GM18909 (cell line): Measurements from ENCODE around the gene ZMYND15.
"Not testable (repeated sequence)": the region's sequence is repeated elsewhere in the genome, so short reads cannot be mapped to it uniquely, and the experiment has no call there.

Experiments
- ATAC-seq: cut with Tn5 transposase; IDR thresholded peaks from one replicate; pipeline ENCODE4 v1.9.1; 2021; ENCODE audit warnings: mild to moderate bottlenecking; ENCODE audit not compliant: unreplicated experiment, poor library complexity

ZMYND15 gene

GRCh38 chr17:4739122-4740024 is at the start of gene ZMYND15, which contains the start of gene CXCL16:
Gene ZMYND15, plus strand, starts transcription at chr17:4739833. Its CDS starts 716 bp downstream, at chr17:4740549.
Gene CXCL16, minus strand, starts transcription at chr17:4739928. Its CDS starts 589 bp downstream, at chr17:4739339.
- ATAC-seq: no peak

GRCh38 chr17:4689872-4690271 is 49.8 kb upstream of the ZMYND15 start:
- ATAC-seq: not testable (repeated sequence)

GRCh38 chr17:4690745-4691144 is 48.9 kb upstream of the ZMYND15 start:
- ATAC-seq: no peak

DNA sequence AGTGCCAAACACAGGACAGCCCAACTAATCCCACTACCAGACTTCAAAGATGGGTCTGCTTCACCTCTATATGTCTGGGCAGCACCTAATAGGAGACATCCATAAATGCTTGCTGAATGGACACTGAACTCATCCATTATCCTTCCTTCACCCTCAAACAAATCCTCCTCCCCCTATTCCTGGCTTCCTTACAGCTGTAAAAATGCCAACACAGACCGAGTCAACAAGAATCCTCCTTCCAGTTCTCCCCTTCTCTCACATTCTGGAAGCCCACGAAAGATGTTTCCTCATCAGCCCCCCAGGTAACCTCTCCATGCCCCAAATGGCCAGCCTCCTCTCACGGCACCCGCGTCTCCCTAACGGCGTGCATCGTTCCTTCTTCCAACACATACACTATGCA is 47.9 kb upstream of the ZMYND15 start:
- no peak for ATAC-seq

GRCh38 chr17:4693416-4693815 is 46.2 kb upstream of the ZMYND15 start:
- ATAC-seq: no peak

GRCh38 chr17:4696437-4696805 is 43.2 kb upstream of the ZMYND15 start:
- ATAC-seq: no peak

GRCh38 chr17:4699401-4700056 is 40.1 kb upstream of the ZMYND15 start:
- ATAC-seq: not testable (repeated sequence)

DNA sequence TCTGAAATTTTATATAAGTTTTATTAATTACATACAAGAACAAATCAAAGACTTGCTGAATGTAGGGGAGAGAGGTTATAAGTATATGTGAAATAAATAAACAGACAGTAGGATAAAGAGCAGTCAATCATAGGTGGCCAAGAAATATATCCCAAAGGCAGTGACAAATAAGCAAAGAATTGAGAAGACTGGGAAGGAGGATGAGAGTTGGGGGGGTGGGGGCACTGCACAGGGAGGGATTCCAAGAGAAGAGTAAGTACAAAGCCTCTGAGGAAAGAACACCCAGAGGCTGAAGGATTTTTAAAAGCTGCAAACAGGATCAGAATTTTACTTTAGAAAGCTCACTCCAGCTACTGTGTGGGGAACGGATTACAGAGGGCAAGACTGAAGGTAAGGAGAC is 38.5 kb upstream of the ZMYND15 start:
- no peak for ATAC-seq

DNA sequence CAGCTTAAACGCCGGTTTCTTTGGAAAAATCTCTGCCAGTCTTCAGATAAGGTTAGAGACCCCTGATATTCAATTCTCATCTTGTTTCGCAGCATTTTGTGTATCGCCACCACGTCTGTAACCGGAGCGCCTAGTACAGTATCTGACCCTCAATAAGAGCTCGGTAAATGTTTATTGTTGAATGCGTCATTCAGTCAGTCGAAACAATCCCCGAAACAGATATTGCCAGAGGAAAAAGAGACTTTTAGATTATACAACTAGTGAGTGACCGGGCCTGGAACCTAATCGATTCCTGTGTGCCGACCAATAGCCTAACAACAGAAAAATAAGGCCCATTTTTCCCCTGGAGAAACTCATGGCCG is 36.3 kb upstream of the ZMYND15 start:
- no peak for ATAC-seq

DNA sequence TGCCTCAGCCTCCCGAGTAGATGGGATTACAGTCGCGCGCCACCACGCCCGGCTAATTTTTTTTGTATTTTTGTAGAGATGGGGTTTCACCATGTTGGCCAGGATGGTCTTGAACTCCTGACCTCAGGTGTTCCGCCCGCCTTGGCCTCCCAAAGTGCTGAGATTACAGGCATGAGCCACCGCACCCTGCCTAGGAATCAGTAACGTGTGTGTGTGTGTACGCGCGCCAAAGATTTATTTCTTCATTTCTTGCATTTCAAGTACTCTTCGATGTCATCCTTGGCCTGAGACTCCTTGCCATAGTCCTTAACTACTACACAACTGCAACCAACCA is 35.1 kb upstream of the ZMYND15 start:
- not testable (repeated sequence) for ATAC-seq

DNA sequence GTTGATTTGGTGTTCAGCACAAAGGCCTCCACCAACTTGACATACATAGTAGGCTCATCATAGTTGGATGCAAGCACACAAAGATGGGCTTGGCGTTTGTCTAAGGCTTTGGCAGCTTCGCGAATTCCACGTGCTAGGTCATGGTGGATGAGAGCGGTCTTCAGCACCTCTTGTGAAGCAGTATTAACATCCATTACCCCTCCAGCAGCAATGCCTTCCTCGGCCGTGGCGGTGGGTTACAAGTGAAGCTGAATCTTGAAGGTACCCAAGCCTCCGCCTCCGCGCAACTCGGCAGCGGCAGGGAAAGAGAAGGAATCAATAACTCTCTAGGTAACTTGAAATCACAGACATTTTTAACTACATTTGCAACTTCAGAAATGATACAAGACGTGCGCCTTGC is 34.6 kb upstream of the ZMYND15 start:
- ATAC-seq: no peak

DNA sequence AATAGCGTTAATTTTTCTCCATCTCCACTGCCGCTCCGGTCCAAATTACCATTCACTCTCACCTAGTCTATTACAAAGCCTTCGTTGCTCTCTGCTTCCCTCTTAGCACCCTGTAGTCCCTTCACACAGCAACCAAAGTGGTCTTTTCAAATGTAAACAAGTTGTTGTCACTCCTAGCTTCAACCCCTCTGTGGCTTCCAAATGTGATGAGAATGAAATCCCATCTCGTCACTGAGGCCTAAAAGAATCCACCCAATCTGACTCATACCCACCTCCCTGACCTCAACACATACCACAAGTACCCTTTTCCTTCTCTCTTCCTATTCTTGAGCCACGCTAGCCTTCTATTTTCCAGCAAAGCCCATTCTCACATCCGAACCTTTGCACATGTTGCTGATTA is 33.5 kb upstream of the ZMYND15 start:
- ATAC-seq: no peak

- ATAC-seq: no peak
Observed at GRCh38 chr17:4708436-4708835, 31.2 kb upstream of the ZMYND15 start.

GRCh38 chr17:4709794-4710692 is 29.6 kb upstream of the ZMYND15 start, which contains the start of gene ARRB2:
Gene ARRB2, plus strand, starts transcription at chr17:4710632. Its CDS starts 90 bp downstream, at chr17:4710722.
- peak; percentile 88 for ATAC-seq

DNA sequence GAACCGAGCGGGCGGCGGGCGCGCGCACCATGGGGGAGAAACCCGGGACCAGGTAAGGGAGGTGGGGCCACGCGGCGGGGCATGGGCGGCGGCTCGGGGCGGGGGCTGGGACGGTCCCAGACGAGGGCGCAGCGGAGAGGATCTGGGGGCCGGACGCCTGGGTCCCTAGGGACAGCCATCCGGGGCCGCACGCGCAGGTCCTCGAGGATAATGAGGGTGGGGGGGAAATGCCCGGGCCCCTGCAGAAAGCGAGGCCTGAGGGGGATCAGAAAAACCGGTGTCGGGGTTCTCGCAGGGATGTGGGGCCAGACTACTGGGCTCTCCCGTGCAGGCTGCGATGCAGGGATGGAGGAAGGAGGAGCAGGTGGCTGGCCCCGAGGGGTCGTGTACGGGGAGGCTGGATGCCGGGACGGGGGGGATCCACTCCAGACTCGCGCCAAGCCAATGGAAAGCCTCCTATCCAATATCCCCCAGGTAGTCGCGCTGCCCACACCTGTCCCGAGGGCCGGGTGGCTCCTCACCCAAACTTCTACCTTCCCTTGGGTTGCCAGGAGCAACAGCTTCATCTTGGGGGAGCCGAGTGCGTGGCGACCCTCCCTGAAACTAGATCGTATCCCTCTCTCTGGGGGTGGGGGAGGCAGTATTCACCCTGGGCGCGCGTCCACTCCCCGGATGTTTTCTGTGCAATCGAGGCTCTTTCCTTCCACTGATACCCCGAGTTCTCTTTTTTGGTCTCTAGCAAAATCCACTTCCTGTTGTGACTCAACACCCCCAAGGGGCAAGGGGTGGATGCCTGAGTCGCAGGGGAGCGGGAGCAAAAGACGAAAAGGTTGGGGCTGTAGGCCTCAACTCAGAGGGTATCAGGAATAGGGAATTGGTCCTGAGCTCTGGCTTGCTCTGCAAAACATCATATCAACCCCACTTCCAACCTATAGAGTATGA is 28.7 kb upstream of the ZMYND15 start:
- ATAC-seq: no peak

- ATAC-seq: no peak
Observed at GRCh38 chr17:4711661-4712181, 27.9 kb upstream of the ZMYND15 start.

DNA sequence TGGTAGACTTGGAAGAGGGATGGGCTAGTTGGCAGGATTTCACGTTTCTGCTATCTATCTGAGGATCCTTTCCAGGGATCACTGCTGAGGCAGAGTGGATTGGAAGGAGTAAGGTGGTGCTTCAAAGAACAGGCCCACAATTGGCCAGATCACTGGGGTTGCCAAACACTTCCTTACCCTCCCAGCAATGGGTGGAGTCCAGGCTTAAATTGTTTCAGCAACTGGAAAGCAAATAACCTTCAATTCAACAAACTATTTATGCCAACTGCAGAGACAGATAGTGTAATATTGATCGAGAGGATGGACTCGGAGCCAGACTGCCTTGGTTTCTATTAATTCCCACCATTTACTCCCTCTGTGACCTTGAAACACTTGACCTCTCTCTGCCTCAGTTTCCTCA is 27.1 kb upstream of the ZMYND15 start:
- no peak for ATAC-seq

DNA sequence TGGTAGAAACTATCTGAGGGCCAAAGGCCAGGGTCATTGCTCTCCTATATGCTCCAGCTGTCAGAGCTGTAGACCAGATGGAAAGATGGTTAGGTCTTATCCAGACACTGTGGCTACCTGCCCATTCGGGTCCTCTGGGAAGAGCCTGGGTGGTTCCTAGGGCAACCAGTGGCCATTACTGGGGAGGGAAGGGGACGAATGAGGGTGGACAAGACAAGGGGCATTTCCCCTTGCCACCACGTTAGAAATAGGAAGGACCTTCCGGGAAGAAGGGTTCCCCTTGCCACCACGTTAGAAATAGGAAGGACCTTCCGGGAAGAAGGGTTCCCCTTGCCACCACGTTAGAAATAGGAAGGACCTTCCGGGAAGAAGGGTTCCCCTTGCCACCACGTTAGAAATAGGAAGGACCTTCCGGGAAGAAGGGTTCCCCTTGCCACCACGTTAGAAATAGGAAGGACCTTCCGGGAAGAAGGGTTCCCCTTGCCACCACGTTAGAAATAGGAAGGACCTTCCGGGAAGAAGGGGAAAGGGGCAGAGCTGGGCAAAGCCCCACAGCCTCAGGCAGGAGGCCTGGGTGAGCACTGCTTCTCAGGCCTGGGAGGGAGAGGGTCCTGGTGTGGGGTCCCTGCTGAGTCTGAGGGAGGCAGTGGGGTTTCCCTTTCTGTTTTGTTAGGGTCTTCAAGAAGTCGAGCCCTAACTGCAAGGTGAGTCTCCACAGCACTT is 25.1 kb upstream of the ZMYND15 start:
- not testable (repeated sequence) for ATAC-seq
